Natural killer cell (primary cell): ENCODE data around the gene IL7R. TPM values are rescaled to one million over a fixed set of nuclear protein-coding genes. Genes with fewer than 3 reads are reported as not detected.

Experiments used
- ATAC-seq, 3 donors: fragments of 150-1000 bp in 2 of 3; fragments of 200-7000 bp in 1 of 3; cut with Tn5 transposase; 1 replicate in 1 of 3; 2 replicates in 2 of 3; pipeline ENCODE4 v1.10.0; 2021; ENCODE audit warnings: mild to moderate bottlenecking in 2 of 3, moderate library complexity in 2 of 3
- DNase-seq, 2 donors: peaks; one replicate each; pipeline versions ENCODE4 v3.0.0 to v3.0.0-alpha.2; 2013 to 2021; ENCODE audit warnings: mixed read lengths in 1 of 2
- H3K27ac ChIP-seq: one replicate; pipeline ENCODE4 v1.5.1; 2013; ENCODE audit warnings: mild to moderate bottlenecking, low read length
- H3K27me3 ChIP-seq: one replicate; pipeline ENCODE4 v1.6.1; 2013; ENCODE audit warnings: low read length; ENCODE audit not compliant: control insufficient read depth, insufficient read depth
- H3K36me3 ChIP-seq: one replicate; pipeline ENCODE4 v1.6.1; 2013; ENCODE audit warnings: low read length; ENCODE audit not compliant: control insufficient read depth, insufficient read depth
- H3K4me1 ChIP-seq: one replicate; pipeline ENCODE4 v1.6.1; 2013; ENCODE audit warnings: low read length; ENCODE audit not compliant: control insufficient read depth, insufficient read depth
- H3K4me3 ChIP-seq: one replicate; pipeline ENCODE4 v1.5.1; 2013; ENCODE audit warnings: low read length
- H3K9me3 ChIP-seq: one replicate; pipeline ENCODE4 v1.6.1; 2013; ENCODE audit warnings: low read length; ENCODE audit not compliant: control insufficient read depth, insufficient read depth
- H3K27ac Mint-ChIP-seq, 2 donors: one replicate each; pipeline ENCODE4 v1.8.0; 2022; ENCODE audit warnings: mild to moderate bottlenecking in 2 of 2, mixed read lengths in 2 of 2, moderate library complexity in 1 of 2
- H3K27me3 Mint-ChIP-seq, 2 donors: one replicate each; pipeline ENCODE4 v1.8.0; 2022; ENCODE audit warnings: low read depth in 2 of 2, mixed read lengths in 2 of 2
- H3K36me3 Mint-ChIP-seq: one replicate; pipeline ENCODE4 v1.8.0; 2022; ENCODE audit warnings: mixed read lengths
- H3K4me1 Mint-ChIP-seq, 2 donors: one replicate each; pipeline ENCODE4 v1.8.0; 2022; ENCODE audit warnings: mixed read lengths in 2 of 2
- H3K4me3 Mint-ChIP-seq: one replicate; pipeline ENCODE4 v1.8.0; 2022; ENCODE audit warnings: mild to moderate bottlenecking, moderate library complexity, mixed read lengths
- H3K9me3 Mint-ChIP-seq, 2 donors: one replicate each; pipeline ENCODE4 v1.8.0; 2022; ENCODE audit warnings: mixed read lengths in 2 of 2
- WGBS: methylation state at CpG from one replicate; pipeline ENCODE4 v1.1.7; 2013; ENCODE audit warnings: missing lambda C conversion rate; ENCODE audit not compliant: insufficient coverage; 5-methylcytosine and 5-hydroxymethylcytosine counted together
- intact Hi-C: fragments of 100-400 bp; cut with micrococcal nuclease; formaldehyde crosslinking; loops from one replicate; pipeline ENCODE4 v1.14.2; 2022
- total RNA-seq, 4 donors: library from RNA; stranded (reverse); fragments of 120-200 nt in 1 of 4; gene quantifications; one replicate each; pipeline versions ENCODE4 v1.2.3 to v1.2.4, GENCODE V29; 2013 to 2022
- TF ChIP-seq, protein P1 (sequence below): fragments of 200-600 bp; IDR thresholded peaks from one replicate; pipeline ENCODE4 v1.8.0; 2022; ENCODE audit warnings: antibody characterized with exemption

Gene IL7R
- total RNA-seq, 3 donors from 2014 or later (not counting 1 experiment from before 2014, with no cell fraction given): 22.0 to 42.7 (median 30.4) TPM

DNA sequence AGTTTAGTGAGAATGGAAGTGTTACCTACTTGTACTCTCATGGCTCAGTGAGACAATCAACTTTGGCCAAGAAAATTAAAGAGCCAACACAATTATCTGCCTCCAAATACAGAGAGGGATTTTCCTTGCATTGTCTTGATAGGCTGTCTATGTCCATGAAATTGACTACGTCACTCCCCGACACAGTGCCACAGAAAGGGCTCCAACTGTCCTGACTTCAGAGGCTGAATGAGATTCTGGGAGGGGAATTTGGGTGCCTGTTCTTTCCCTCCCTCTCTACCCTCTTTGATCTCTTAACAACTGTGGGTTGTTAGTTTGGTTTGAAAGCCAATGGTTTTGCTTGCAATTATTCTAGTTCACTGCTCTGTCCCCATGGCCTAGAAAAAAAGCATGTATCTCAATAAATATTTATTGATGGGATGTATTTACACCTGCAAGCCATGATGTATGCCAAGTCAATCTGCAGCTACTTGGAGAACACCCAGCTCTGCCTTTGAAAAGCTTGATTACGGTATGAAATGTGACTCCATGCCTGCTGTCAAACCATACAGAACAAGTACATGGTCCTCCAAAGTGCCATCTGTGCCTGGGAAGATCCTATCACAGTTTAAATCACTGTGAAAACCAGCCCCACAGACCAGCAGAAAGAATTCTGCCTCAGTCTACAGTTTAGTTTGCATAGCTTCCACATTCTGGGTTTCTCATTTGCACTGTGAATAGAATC is 44.4 kb downstream of the IL7R start:
- Mint-ChIP-seq H3K27ac (no peak overlapping the region), H3K4me3 (no peak overlapping the region)

DNA sequence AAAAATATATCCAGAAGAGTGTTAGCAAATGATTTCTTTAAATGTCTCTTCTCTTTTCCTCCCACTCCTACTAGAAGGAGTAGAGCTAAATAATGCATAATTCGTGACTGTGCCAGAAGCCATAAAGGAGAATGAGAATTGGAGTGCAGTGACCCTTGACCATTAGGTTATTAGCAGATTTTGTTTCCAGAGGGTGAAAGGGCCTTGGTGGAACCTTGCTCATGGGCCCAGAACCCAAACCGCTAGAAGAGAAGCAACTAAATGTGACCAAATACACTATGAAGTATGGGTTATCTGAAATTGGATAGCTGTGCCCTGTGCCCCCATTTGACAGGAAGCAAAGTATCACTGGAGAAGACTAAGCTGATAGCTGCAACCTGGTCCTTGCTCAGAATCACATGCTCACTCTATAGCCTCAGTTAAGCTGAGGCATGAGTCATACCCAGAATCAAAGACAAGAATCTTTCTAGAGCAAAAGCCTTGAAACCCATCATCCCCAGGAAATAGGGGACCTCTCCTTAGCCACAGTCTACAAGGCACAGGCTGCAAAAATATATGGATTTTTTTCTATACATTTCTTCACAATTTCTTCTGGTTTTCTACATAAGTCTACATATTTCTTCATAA is 45.5 kb downstream of the IL7R start:
- peaks cover 3% of the 10 kb centered on the region for H3K9me3 ChIP-seq
- no peak overlapping the region for H3K4me3 ChIP-seq
- H3K9me3 Mint-ChIP-seq: no peaks in the 10 kb centered on the region
- no peaks in the 10 kb centered on the region for H3K36me3 ChIP-seq
- no peak overlapping the region for H3K27ac Mint-ChIP-seq
- H3K27ac ChIP-seq: no peak overlapping the region
- intact Hi-C loops: no loop called here
- TF ChIP-seq, protein P1, sequence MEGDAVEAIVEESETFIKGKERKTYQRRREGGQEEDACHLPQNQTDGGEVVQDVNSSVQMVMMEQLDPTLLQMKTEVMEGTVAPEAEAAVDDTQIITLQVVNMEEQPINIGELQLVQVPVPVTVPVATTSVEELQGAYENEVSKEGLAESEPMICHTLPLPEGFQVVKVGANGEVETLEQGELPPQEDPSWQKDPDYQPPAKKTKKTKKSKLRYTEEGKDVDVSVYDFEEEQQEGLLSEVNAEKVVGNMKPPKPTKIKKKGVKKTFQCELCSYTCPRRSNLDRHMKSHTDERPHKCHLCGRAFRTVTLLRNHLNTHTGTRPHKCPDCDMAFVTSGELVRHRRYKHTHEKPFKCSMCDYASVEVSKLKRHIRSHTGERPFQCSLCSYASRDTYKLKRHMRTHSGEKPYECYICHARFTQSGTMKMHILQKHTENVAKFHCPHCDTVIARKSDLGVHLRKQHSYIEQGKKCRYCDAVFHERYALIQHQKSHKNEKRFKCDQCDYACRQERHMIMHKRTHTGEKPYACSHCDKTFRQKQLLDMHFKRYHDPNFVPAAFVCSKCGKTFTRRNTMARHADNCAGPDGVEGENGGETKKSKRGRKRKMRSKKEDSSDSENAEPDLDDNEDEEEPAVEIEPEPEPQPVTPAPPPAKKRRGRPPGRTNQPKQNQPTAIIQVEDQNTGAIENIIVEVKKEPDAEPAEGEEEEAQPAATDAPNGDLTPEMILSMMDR: no peak
- peaks cover 14% of the 10 kb centered on the region for H3K4me1 ChIP-seq
- no peak for ATAC-seq
- peaks cover 8 to 12% of the 10 kb centered on the region in 2 donors for H3K4me1 Mint-ChIP-seq
- H3K4me3 Mint-ChIP-seq: no peak overlapping the region
- no peaks in the 10 kb centered on the region for H3K27me3 ChIP-seq
- peak in 1 of 2 donors; percentile 36 for DNase-seq
- WGBS: 91% methylated on average over 2 of the region's 2 CpGs
- H3K36me3 Mint-ChIP-seq: no peaks in the 10 kb centered on the region
- H3K27me3 Mint-ChIP-seq: peaks cover 3 to 9% of the 10 kb centered on the region in 2 donors

More for the DNA sequence above, 44.4 kb downstream of the IL7R start:
- peak in 1 of 2 donors; percentile 28 for DNase-seq
- peaks cover 14% of the 10 kb centered on the region for H3K4me1 ChIP-seq
- TF ChIP-seq, protein P1: no peak
- H3K36me3 Mint-ChIP-seq: no peaks in the 10 kb centered on the region
- H3K9me3 ChIP-seq: peaks cover 3% of the 10 kb centered on the region
- intact Hi-C loops: no loop called here
- no peak overlapping the region for H3K4me3 ChIP-seq
- no peaks in the 10 kb centered on the region for H3K9me3 Mint-ChIP-seq
- no peak overlapping the region for H3K27ac ChIP-seq
- peaks cover 8 to 12% of the 10 kb centered on the region in 2 donors for H3K4me1 Mint-ChIP-seq
- H3K27me3 ChIP-seq: no peaks in the 10 kb centered on the region
- peaks cover 1 to 3% of the 10 kb centered on the region in 2 donors for H3K27me3 Mint-ChIP-seq
- no peak for ATAC-seq
- 94% methylated on average over 3 of the region's 3 CpGs for WGBS
- H3K36me3 ChIP-seq: no peaks in the 10 kb centered on the region

DNA sequence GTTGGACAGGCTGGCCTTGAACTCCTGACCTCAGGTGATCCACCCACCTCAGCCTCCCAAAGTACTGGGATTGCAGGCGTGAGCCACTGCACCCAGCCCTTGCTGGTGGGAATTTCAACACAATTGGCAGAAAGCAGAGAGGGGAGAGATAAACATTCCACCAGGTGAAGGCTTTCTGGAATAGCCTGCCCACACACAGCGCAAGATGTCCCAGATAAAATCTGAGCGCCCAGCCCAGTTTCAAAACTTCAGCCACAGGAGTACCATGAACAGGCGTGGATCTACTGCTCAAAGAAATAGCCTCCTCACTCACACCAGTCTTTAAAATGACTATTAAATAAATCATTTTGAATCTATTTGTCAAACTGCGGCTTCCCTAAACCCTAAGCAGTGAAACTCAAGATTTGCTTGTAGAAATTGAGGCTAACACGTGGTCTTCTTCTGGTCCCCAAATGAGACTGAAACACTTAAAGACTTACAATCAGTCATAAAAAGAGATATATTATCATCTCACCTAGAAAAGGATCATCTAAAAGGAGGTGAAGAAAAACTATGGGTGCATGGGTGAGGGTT is 47.0 kb downstream of the IL7R start:
- Histone ChIP-seq H3K4me3 (no peak overlapping the region), H3K9me3 (peaks cover 3% of the 10 kb centered on the region), H3K27ac (no peak overlapping the region), H3K27me3 (no peaks in the 10 kb centered on the region), H3K36me3 (no peaks in the 10 kb centered on the region), H3K4me1 (peaks cover 14% of the 10 kb centered on the region)
- WGBS: 63% methylated on average over 6 of the region's 6 CpGs
- ATAC-seq: no peak
- H3K36me3 Mint-ChIP-seq: no peaks in the 10 kb centered on the region
- intact Hi-C loops: no loop called here
- no peaks in the 10 kb centered on the region for H3K9me3 Mint-ChIP-seq
- H3K4me3 Mint-ChIP-seq: no peak overlapping the region
- TF ChIP-seq, protein P1: no peak
- peaks cover 8 to 12% of the 10 kb centered on the region in 2 donors for H3K4me1 Mint-ChIP-seq
- peaks cover 3 to 9% of the 10 kb centered on the region in 2 donors for H3K27me3 Mint-ChIP-seq
- DNase-seq: no peak
- no peak overlapping the region for H3K27ac Mint-ChIP-seq
